ENCODE measurements around the gene NBDY.
"Not testable (repeated sequence)": the region's sequence is repeated elsewhere in the genome, so short reads cannot be mapped to it uniquely, and the experiment has no call there.

NBDY gene

DNA sequence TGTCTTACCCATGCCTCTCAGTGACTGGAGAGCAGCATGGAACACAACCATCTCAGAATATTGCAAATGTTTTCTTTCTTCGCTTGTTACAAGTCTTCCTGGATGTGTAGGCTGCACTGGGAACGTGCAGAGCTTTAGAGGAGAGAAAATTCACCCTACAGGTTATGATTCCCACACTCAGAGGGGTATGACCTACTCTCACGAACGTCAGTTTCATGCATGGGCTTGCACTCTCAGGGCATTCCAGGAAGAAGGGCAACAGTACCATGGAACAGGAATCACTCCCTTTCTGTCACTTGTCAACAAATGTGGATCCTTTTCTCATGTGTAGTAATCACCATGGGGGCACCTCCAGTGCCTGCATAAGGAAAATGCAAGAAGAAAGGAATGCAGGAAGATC is 75.8 kb downstream of the NBDY start:
- TF ChIP-seq, protein P1, sequence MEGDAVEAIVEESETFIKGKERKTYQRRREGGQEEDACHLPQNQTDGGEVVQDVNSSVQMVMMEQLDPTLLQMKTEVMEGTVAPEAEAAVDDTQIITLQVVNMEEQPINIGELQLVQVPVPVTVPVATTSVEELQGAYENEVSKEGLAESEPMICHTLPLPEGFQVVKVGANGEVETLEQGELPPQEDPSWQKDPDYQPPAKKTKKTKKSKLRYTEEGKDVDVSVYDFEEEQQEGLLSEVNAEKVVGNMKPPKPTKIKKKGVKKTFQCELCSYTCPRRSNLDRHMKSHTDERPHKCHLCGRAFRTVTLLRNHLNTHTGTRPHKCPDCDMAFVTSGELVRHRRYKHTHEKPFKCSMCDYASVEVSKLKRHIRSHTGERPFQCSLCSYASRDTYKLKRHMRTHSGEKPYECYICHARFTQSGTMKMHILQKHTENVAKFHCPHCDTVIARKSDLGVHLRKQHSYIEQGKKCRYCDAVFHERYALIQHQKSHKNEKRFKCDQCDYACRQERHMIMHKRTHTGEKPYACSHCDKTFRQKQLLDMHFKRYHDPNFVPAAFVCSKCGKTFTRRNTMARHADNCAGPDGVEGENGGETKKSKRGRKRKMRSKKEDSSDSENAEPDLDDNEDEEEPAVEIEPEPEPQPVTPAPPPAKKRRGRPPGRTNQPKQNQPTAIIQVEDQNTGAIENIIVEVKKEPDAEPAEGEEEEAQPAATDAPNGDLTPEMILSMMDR (conservative IDR thresholded peaks at IDR 0.05): no peak
- H3K27ac ChIP-seq: no peak overlapping the region; the same call in 1 of the 2 replicates

DNA sequence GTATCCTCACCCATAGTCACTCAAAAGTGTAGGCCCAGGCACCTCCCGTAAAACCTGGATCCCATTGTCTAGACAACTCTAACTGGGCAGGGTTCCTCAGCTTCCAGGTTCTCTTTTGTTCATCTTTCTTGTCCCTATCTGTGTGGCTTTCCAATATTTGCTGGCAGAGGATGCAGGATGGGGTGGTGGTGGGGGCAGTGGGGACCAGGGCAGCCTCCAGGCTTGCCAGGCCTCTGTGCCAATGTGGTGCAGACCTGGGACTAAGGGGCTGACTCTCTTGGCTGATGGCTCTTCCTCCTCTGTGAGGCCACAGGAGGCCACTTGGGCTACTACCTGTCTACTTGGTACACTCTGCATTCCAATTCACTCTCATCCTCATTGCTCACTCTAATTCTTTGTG is 76.4 kb downstream of the NBDY start:
- TF ChIP-seq, protein P1 (conservative IDR thresholded peaks at IDR 0.05): no peak
- no peak overlapping the region for H3K27ac ChIP-seq

DNA sequence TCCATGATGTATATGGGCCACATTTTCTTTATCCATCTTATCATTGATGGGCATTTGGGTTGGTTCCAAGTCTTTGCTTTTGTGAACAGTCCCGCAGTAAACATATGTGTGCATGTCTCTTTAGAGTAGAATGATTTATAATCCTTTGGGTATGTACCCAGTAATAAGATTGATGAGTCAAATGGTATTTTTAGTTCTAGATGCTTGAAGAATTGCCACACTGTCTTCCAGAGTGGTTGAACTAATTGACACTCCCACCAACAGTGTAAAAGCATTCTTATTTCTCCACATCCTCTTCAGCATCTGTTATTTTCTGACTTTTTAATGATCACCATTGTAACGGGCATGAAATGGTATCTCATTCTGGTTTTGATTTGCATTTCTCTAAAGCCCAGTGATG is 77.1 kb downstream of the NBDY start:
- not testable (repeated sequence) for H3K27ac ChIP-seq

DNA sequence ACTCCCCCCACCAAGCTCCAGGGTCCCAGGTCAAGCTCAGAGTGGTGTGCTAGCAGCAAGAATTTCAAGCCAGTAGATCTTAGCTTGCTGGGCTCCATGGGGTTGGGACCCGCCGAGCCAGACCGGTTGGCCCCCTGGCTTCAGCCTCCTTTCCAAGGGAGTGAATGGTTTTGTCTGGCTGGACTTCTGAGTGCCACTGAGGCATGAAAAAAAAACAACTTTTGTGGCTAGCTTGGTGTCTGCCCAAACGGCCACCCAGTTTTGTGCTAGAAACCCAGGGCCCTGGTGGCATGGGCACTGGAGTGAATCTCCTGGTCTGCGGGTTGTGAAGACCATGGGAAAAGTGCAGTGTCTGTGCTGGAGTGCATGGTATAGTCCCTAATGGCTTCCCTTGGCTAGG is 82.6 kb downstream of the NBDY start:
- H3K27ac ChIP-seq: no peak overlapping the region
- TF ChIP-seq, protein P1 (conservative IDR thresholded peaks at IDR 0.05): no peak

DNA sequence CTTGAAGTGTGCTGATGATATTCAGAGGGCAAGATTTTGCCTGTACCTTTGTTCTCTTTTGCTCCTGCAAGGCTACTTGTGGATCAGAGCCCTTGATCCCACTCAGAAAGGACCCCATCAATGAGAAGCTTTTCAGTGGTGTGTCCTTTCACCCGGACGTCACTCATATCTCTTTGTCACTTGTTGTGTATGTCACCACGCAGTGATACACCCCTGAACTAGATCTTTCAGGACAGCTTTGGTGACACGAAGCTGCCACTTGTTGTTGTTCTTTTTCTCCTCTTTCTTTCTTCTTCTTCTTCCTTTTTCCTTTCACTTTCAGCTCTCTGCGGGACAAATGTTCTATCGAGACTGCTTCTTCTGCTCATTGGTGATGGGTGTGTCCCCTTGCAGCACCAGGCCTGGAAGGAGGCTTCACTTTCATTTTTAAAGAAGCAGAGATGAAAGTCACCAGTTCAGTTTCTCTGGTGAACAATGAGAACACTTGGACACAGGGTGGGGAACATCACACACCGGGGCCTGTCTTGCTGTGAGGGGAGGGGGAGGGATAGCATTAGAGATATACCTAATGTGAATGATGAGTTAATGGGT is 83.6 kb downstream of the NBDY start:
- H3K27ac ChIP-seq: no peak overlapping the region
- TF ChIP-seq, protein P1 (conservative IDR thresholded peaks at IDR 0.05): no peak

DNA sequence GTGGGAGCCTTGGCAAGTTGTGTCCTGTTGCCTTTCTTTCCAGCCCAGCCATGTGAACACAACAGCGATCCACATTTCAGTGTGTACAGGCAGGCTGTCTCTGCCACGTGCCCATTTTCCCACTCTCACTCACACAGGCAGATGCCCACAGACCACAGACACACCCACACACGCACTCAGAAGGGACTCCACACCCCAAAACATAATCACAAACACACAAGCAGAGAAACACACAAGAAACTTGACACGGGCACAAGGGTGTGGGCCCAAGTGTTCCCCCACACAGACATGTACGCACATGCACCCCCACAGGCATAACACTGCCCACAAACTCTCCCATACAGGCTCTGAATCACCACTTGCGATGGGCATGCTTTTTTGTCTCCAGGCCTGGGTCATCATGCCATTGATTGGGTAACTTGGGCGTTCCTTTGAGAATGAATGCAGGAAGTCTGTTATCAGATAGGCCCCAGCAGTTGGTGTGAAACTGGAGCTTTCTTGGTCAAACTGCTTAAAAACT is 84.3 kb downstream of the NBDY start:
- TF ChIP-seq, protein P1 (conservative IDR thresholded peaks at IDR 0.05): no peak
- H3K27ac ChIP-seq: no peak overlapping the region

DNA sequence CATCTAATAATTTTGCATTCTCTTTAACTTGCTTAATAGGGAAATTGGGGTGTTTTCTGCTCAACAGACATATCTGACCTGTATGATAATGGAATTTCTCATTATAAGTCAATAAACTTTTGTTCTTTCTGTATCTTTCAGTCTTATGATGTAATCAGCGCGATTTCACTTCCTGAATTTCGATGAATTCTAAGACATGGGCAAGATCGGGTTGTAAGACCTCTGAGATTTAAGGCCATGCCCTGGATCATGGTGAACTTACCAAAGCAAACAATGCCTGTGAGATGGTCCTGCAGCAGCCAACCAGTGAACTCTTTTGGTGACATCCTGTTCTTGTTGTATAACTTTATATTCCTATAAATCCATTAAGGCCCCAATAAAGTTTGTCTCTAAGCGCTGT is 88.1 kb downstream of the NBDY start:
- TF ChIP-seq, protein P1 (conservative IDR thresholded peaks at IDR 0.05): no peak
- no peak overlapping the region for H3K27ac ChIP-seq

DNA sequence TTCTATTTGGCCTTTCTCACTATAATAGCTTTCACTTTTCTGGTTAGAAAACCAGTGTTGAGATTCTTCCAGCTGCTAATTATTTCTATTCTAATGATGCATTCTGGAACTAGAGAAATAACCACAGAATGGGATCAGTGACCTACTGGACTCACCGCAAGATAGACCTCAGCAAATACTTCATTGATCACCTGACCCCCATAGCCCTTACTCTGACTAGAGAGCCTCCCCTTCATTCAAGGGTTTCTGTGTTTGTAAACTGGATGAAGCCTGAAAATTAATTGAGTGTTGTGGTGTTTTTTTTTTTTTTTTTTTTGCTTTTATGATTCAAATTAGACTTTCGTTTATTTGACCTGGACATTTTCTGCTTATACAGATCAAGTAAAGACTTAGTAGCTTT is 97.0 kb downstream of the NBDY start:
- TF ChIP-seq, protein P1 (conservative IDR thresholded peaks at IDR 0.05): no peak
- H3K27ac ChIP-seq: no peak overlapping the region
